NCI-H2107 (cell line): ENCODE data around the gene MAB21L4.

ENCODE experiments used
- DNase-seq: peaks from one replicate; lab custom pipeline; 2025; lab: John Stamatoyannopoulos, UW

MAB21L4 gene

GRCh38 chr2:240894006-240894405 lies 1.9 kb downstream of the MAB21L4 start:
- no peak for DNase-seq

- no peak for DNase-seq
These were observed 2.6 kb downstream of the MAB21L4 start for GRCh38 chr2:240893363-240893844.

- DNase-seq = no peak
These were observed 3.0 kb downstream of the MAB21L4 start for GRCh38 chr2:240892925-240893324.

GRCh38 chr2:240892356-240892755 lies 3.6 kb downstream of the MAB21L4 start:
- DNase-seq = no peak

- no peak for DNase-seq
These were observed 4.2 kb downstream of the MAB21L4 start for GRCh38 chr2:240891492-240892340.

GRCh38 chr2:240890691-240891090 lies 5.3 kb downstream of the MAB21L4 start:
- DNase-seq = no peak

GRCh38 chr2:240889601-240890560 lies 6.1 kb downstream of the MAB21L4 start:
- no peak for DNase-seq

GRCh38 chr2:240888890-240889573 lies 6.9 kb downstream of the MAB21L4 start:
- DNase-seq = no peak

GRCh38 chr2:240888130-240888889 lies 7.6 kb downstream of the MAB21L4 start:
- no peak for DNase-seq

- no peak for DNase-seq
These were observed 8.3 kb downstream of the MAB21L4 start for GRCh38 chr2:240887631-240888030.

GRCh38 chr2:240886678-240887609 lies 9.0 kb downstream of the MAB21L4 start:
- no peak for DNase-seq

- no peak for DNase-seq
These were observed 9.9 kb downstream of the MAB21L4 start for GRCh38 chr2:240886023-240886565.

GRCh38 chr2:240885566-240885965 lies 10.4 kb downstream of the MAB21L4 start:
- DNase-seq = no peak

GRCh38 chr2:240884745-240885144 lies 11.2 kb downstream of the MAB21L4 start:
- no peak for DNase-seq

- DNase-seq = no peak
These were observed 11.7 kb downstream of the MAB21L4 start for GRCh38 chr2:240884221-240884620.

GRCh38 chr2:240881913-240882312 lies 14.0 kb downstream of the MAB21L4 start:
- DNase-seq = no peak

GRCh38 chr2:240879105-240879504 lies 16.9 kb downstream of the MAB21L4 start:
- no peak for DNase-seq

- no peak for DNase-seq
These were observed 17.5 kb downstream of the MAB21L4 start for GRCh38 chr2:240878341-240878936.
